ENCODE data around the gene KLHDC1. TPM values are rescaled to one million over a fixed set of nuclear protein-coding genes. Genes with fewer than 3 reads are reported as not detected.
"Not testable (repeated sequence)": the region's sequence is repeated elsewhere in the genome, so short reads cannot be mapped to it uniquely, and the experiment has no call there.

KLHDC1 gene
- total RNA-seq, 6 experiments from 2014 or later = 0.97 to 1.6 (median 1.2) TPM

DNA sequence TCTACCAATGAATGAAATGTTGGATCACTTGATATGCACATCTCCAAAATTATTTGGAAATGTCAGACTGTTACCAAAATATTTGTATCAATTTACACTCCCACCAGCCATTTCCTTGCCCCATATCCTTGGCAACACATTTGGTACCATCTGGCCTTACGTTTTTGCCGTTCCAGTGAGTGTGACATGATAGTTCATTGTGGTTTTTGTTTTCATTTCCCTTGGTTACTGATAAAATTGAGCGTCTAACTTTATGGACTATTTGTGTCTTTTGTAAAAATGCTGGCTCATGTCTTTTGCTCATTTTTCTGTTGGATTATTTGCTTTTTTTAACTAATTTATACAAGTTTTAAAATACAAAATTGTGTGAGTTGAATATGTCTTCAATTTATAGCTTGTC lies 11.0 kb downstream of the KLHDC1 start:
- DNase-seq = no peak
- Mint-ChIP-seq H3K4me1 (ENCODE audit: low read depth) (no peaks in the 10 kb centered on the region), H3K9me3 (no peaks in the 10 kb centered on the region), H3K27ac (no peak overlapping the region), H3K27me3 (ENCODE audit: insufficient read depth) (no peaks in the 10 kb centered on the region), H3K36me3 (ENCODE audit: low read depth) (peaks cover 5% of the 10 kb centered on the region; the same call in 1 of the 2 replicates), H3K4me3 (no peak overlapping the region)
- no peak for TF ChIP-seq CTCF (IDR thresholded peaks at IDR 0.05)

- H3K27ac Mint-ChIP-seq; H3K27me3 Mint-ChIP-seq (ENCODE audit: insufficient read depth); H3K4me1 Mint-ChIP-seq (ENCODE audit: low read depth); DNase-seq; H3K9me3 Mint-ChIP-seq; H3K36me3 Mint-ChIP-seq (ENCODE audit: low read depth); H3K4me3 Mint-ChIP-seq: not testable (repeated sequence)
These were observed 11.6 kb downstream of the KLHDC1 start for GRCh38 chr14:49704471-49704870.

GRCh38 chr14:49710993-49711392 lies 18.1 kb downstream of the KLHDC1 start:
- not testable (repeated sequence) for H3K36me3 Mint-ChIP-seq (ENCODE audit: low read depth); H3K4me3 Mint-ChIP-seq; H3K4me1 Mint-ChIP-seq (ENCODE audit: low read depth); H3K9me3 Mint-ChIP-seq; DNase-seq; H3K27ac Mint-ChIP-seq; H3K27me3 Mint-ChIP-seq (ENCODE audit: insufficient read depth)

GRCh38 chr14:49720744-49721143 lies 27.8 kb downstream of the KLHDC1 start:
- Mint-ChIP-seq H3K27ac (no peak overlapping the region), H3K4me1 (ENCODE audit: low read depth) (no peaks in the 10 kb centered on the region), H3K4me3 (no peak overlapping the region), H3K27me3 (ENCODE audit: insufficient read depth) (no peaks in the 10 kb centered on the region), H3K36me3 (ENCODE audit: low read depth) (peaks cover 20% of the 10 kb centered on the region), H3K9me3 (no peaks in the 10 kb centered on the region)
- TF ChIP-seq CTCF (IDR thresholded peaks at IDR 0.05) = no peak
- no peak for DNase-seq

DNA sequence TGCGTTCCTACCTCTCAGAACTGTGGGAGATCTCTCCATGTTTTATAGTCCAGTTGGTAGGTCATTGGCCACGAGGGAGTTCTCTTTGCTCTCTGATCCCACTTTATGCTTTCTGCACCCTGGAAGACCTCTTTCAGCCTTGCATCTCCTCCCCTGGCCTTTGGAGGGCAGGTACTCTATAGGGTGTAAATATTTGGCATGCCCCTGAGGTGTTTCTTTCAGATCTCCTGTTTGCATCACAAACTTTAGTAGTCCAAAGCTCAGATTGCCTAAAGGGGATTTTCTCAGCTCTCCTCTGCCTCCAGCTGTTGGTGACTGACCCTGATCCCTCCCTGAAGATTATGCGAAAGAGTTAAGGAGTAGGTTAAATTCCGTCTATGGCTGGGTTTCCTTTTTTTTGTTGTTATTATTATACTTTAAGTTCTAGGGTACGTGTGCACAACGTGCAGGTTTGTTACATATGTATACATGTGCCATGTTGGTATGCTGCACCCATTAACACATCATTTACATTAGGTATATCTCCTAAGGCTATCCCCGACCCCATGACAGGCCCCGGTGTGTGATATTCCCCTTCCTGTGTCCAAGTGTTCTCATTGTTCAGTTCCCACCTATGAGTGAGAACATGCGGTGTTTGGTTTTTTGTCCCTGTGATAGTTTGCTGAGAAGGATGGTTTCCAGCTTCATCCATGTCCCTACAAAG lies 29.0 kb downstream of the KLHDC1 start:
- H3K27me3 Mint-ChIP-seq (ENCODE audit: insufficient read depth); H3K4me3 Mint-ChIP-seq; H3K4me1 Mint-ChIP-seq (ENCODE audit: low read depth); DNase-seq; H3K9me3 Mint-ChIP-seq; H3K27ac Mint-ChIP-seq: not testable (repeated sequence)
- peaks cover 20% of the 10 kb centered on the region for H3K36me3 Mint-ChIP-seq (ENCODE audit: low read depth)

DNA sequence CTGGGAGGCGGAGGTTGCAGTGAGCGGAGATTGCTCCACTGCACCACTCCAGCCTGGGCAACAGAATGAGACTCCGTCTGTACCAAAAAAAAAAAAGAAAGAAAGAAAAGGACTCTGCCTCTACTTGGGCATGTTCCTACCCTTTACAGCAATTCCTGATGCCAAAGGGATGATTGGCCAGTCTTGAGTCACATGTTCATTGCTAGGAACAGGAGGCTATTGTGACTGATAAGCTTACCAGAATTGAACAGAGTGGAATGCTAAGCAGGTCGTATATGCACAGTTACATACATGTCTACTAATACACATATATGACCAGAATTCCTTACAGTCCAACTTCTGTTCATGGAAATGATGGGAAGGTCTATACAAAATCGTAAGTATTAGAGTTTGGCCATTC lies 34.3 kb downstream of the KLHDC1 start:
- peaks cover 4% of the 10 kb centered on the region for H3K36me3 Mint-ChIP-seq (ENCODE audit: low read depth)
- DNase-seq = no peak
- no peak overlapping the region for H3K27ac Mint-ChIP-seq
- H3K27me3 Mint-ChIP-seq (ENCODE audit: insufficient read depth) = no peaks in the 10 kb centered on the region
- no peak for TF ChIP-seq CTCF (IDR thresholded peaks at IDR 0.05)
- H3K4me1 Mint-ChIP-seq (ENCODE audit: low read depth) = no peaks in the 10 kb centered on the region
- H3K4me3 Mint-ChIP-seq = no peak overlapping the region
- no peaks in the 10 kb centered on the region for H3K9me3 Mint-ChIP-seq

DNA sequence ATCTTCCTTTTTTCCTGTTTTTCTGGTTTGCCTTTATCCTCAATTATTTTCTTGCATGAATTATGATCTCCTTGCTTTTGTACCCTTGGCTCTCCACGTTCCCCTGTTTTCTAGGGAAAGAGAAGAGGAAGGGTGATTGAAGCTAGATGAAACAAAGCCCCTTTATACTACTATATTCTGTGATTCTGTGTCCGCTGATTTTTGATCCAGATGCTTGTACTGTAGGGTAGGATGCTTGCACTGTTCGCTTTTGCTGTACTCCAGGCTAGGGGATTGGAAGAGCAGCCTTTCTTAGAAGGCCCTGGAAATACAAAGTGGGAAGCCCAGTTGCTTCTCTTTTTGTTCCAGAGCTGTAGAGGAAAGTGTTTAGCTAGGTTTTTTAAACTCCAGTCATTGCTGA lies 40.0 kb downstream of the KLHDC1 start:
- H3K27me3 Mint-ChIP-seq (ENCODE audit: insufficient read depth) = no peaks in the 10 kb centered on the region
- H3K36me3 Mint-ChIP-seq (ENCODE audit: low read depth) = no peaks in the 10 kb centered on the region
- no peak overlapping the region for H3K27ac Mint-ChIP-seq
- no peaks in the 10 kb centered on the region for H3K4me1 Mint-ChIP-seq (ENCODE audit: low read depth)
- H3K9me3 Mint-ChIP-seq = no peaks in the 10 kb centered on the region
- DNase-seq = no peak
- no peak for TF ChIP-seq CTCF (IDR thresholded peaks at IDR 0.05)
- no peak overlapping the region for H3K4me3 Mint-ChIP-seq
